CD14-positive monocyte (primary cell): ENCODE measurements around the gene PLA2G12A. TPM values are rescaled to one million over a fixed set of nuclear protein-coding genes. Genes with fewer than 3 reads are reported as not detected.

Experiments used
- DNase-seq, 3 donors: peaks; one replicate each; pipeline ENCODE4 v3.0.0-alpha.2; 2011 to 2022
- H2AFZ ChIP-seq: 2 replicates; pipeline ENCODE4 v1.6.0; 2012; ENCODE audit warnings: mild to moderate bottlenecking, low read depth, low read length, inconsistent platforms; ENCODE audit not compliant: insufficient read depth, poor library complexity, severe bottlenecking
- H3K27ac ChIP-seq, 2 donors: 1 replicate in 1 of 2; 2 replicates in 1 of 2; pipeline ENCODE4 v1.5.1; 2012 to 2013; ENCODE audit warnings: low read length in 2 of 2, control low read depth in 1 of 2, inconsistent platforms in 1 of 2, low read depth in 1 of 2, mild to moderate bottlenecking in 1 of 2
- H3K27me3 ChIP-seq, 2 donors: one replicate each; pipeline versions ENCODE4 v1.6.0 to v1.6.1; 2011 to 2013; ENCODE audit warnings: low read length in 2 of 2; ENCODE audit not compliant: control insufficient read depth in 2 of 2, insufficient read depth in 2 of 2
- H3K36me3 ChIP-seq, 2 donors: replicated peaks in 1 of 2; 1 replicate in 1 of 2; 2 replicates in 1 of 2; pipeline versions ENCODE4 v1.5.1 to v1.6.1; 2012 to 2013; ENCODE audit warnings: low read length in 2 of 2, control low read depth in 1 of 2, inconsistent platforms in 1 of 2, mild to moderate bottlenecking in 1 of 2; ENCODE audit not compliant: insufficient read depth in 2 of 2, control insufficient read depth in 1 of 2
- H3K4me1 ChIP-seq, 2 donors: 1 replicate in 1 of 2; 2 replicates in 1 of 2; pipeline versions ENCODE4 v1.5.1 to v1.6.1; 2012 to 2013; ENCODE audit warnings: low read length in 2 of 2, control low read depth in 1 of 2, inconsistent platforms in 1 of 2, mild to moderate bottlenecking in 1 of 2, moderate library complexity in 1 of 2; ENCODE audit not compliant: insufficient read depth in 2 of 2, control insufficient read depth in 1 of 2
- H3K4me2 ChIP-seq: replicated peaks from 2 replicates; pipeline ENCODE3; 2012; ENCODE audit warnings: low read length, moderate library complexity, mild to moderate bottlenecking; ENCODE audit not compliant: poor library complexity, severe bottlenecking; ENCODE audit errors: extremely low read depth
- H3K4me3 ChIP-seq, 3 experiments: fragments of 200-600 bp in 1 of 3; sonication (generic) in 1 of 3; replicated peaks in 1 of 3; 1 replicate in 2 of 3; 2 replicates in 1 of 3; pipeline ENCODE4 v1.5.1; 2011 to 2013; ENCODE audit warnings: low read length in 3 of 3, mild to moderate bottlenecking in 3 of 3, control low read depth in 2 of 3, low read depth in 2 of 3, inconsistent platforms in 1 of 3, moderate library complexity in 1 of 3
- H3K79me2 ChIP-seq: 2 replicates; pipeline ENCODE4 v1.6.0; 2012; ENCODE audit warnings: mild to moderate bottlenecking, control low read depth, inconsistent platforms, low read length, moderate library complexity; ENCODE audit not compliant: insufficient read depth
- H3K9ac ChIP-seq: 2 replicates; pipeline ENCODE4 v1.6.0; 2017; ENCODE audit warnings: low read length, mild to moderate bottlenecking; ENCODE audit not compliant: insufficient read depth, poor library complexity, severe bottlenecking
- H3K9me3 ChIP-seq, 2 donors: replicated peaks in 1 of 2; 1 replicate in 1 of 2; 2 replicates in 1 of 2; pipeline versions ENCODE4 v1.5.1 to v1.6.1; 2012 to 2013; ENCODE audit warnings: low read length in 2 of 2, control low read depth in 1 of 2; ENCODE audit not compliant: control insufficient read depth in 1 of 2, insufficient read depth in 1 of 2
- H4K20me1 ChIP-seq: 2 replicates; pipeline ENCODE4 v1.6.0; 2012; ENCODE audit warnings: mild to moderate bottlenecking, low read length, control low read depth, moderate library complexity; ENCODE audit not compliant: insufficient read depth
- H3K27ac Mint-ChIP-seq, 7 donors: one replicate each; pipeline ENCODE4 v1.8.0; 2020; ENCODE audit warnings: mild to moderate bottlenecking in 7 of 7, mixed read lengths in 7 of 7, moderate library complexity in 6 of 7, inconsistent platforms in 2 of 7
- H3K27me3 Mint-ChIP-seq, 3 donors: one replicate each; pipeline ENCODE4 v1.8.0; 2021 to 2022; ENCODE audit warnings: low read depth in 3 of 3, mild to moderate bottlenecking in 3 of 3, mixed read lengths in 3 of 3, moderate library complexity in 3 of 3, inconsistent platforms in 1 of 3
- H3K36me3 Mint-ChIP-seq, 2 donors: one replicate each; pipeline ENCODE4 v1.8.0; 2020; ENCODE audit warnings: mixed read lengths in 2 of 2, inconsistent platforms in 1 of 2, mild to moderate bottlenecking in 1 of 2
- H3K4me1 Mint-ChIP-seq: one replicate; pipeline ENCODE4 v1.8.0; 2020; ENCODE audit warnings: mild to moderate bottlenecking, mixed read lengths
- H3K4me3 Mint-ChIP-seq, 2 donors: one replicate each; pipeline ENCODE4 v1.8.0; 2020; ENCODE audit warnings: mild to moderate bottlenecking in 2 of 2, mixed read lengths in 2 of 2, moderate library complexity in 1 of 2
- H3K9me3 Mint-ChIP-seq, 7 donors: one replicate each; pipeline ENCODE4 v1.8.0; 2020 to 2022; ENCODE audit warnings: mixed read lengths in 7 of 7, mild to moderate bottlenecking in 6 of 7, moderate library complexity in 6 of 7, inconsistent platforms in 2 of 7
- WGBS: methylation state at CpG from one replicate; pipeline ENCODE4 v1.1.5; 2013; ENCODE audit warnings: missing lambda C conversion rate; ENCODE audit not compliant: insufficient coverage; 5-methylcytosine and 5-hydroxymethylcytosine counted together
- intact Hi-C, 2 donors: fragments of 100-400 bp; cut with micrococcal nuclease; formaldehyde crosslinking; loops; one replicate each; pipeline versions ENCODE4 v1.15.0 to v1.15.1; 2023
- polyA plus RNA-seq, 3 donors: library from polyadenylated mRNA; depleted of rRNA in 1 of 3; unstranded in 2 of 3; stranded (reverse) in 1 of 3; fragments of 300-500 nt in 2 of 3; fragments of >200 nt in 1 of 3; fragmentation: Illumina TruSeq in 2 of 3; gene quantifications; 1 replicate in 2 of 3; 2 replicates in 1 of 3; pipeline ENCODE4 v1.2.3, GENCODE V29; 2012 to 2021
- TF ChIP-seq, protein P1 (sequence below): fragments of 200-600 bp; IDR thresholded peaks from one replicate; pipeline ENCODE4 v1.8.0; 2022; ENCODE audit warnings: antibody characterized with exemption, mild to moderate bottlenecking

PLA2G12A gene
- polyA plus RNA-seq, 3 donors = 1.8 to 16.2 (median 15.1) TPM

- H3K4me1 Mint-ChIP-seq = no peaks in the 10 kb centered on the region
- TF ChIP-seq, protein P1, sequence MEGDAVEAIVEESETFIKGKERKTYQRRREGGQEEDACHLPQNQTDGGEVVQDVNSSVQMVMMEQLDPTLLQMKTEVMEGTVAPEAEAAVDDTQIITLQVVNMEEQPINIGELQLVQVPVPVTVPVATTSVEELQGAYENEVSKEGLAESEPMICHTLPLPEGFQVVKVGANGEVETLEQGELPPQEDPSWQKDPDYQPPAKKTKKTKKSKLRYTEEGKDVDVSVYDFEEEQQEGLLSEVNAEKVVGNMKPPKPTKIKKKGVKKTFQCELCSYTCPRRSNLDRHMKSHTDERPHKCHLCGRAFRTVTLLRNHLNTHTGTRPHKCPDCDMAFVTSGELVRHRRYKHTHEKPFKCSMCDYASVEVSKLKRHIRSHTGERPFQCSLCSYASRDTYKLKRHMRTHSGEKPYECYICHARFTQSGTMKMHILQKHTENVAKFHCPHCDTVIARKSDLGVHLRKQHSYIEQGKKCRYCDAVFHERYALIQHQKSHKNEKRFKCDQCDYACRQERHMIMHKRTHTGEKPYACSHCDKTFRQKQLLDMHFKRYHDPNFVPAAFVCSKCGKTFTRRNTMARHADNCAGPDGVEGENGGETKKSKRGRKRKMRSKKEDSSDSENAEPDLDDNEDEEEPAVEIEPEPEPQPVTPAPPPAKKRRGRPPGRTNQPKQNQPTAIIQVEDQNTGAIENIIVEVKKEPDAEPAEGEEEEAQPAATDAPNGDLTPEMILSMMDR = no peak
- no peaks in the 10 kb centered on the region for H3K9me3 ChIP-seq
- H3K27ac ChIP-seq = no peak overlapping the region
- WGBS = no CpG with 5 or more reads among the region's 1 CpG
- no peaks in the 10 kb centered on the region for H3K79me2 ChIP-seq
- no peaks in the 10 kb centered on the region for H3K36me3 Mint-ChIP-seq
- no peaks in the 10 kb centered on the region for H4K20me1 ChIP-seq
- intact Hi-C loops = no loop called here
- DNase-seq = no peak
- H3K4me3 Mint-ChIP-seq = no peak overlapping the region
- H3K4me2 ChIP-seq = no peak overlapping the region
- H3K27ac Mint-ChIP-seq = no peak overlapping the region
- H3K36me3 ChIP-seq = no peaks in the 10 kb centered on the region
- H3K27me3 Mint-ChIP-seq = peaks cover 0 to 7% (median 0%) of the 10 kb centered on the region in 3 donors
- no peak overlapping the region for H3K4me3 ChIP-seq
- H3K9me3 Mint-ChIP-seq = no peaks in the 10 kb centered on the region
- no peaks in the 10 kb centered on the region for H3K4me1 ChIP-seq
- no peaks in the 10 kb centered on the region for H3K27me3 ChIP-seq
- no peak overlapping the region for H3K9ac ChIP-seq
- H2AFZ ChIP-seq = no peak overlapping the region
Measured at GRCh38 chr4:109748114-109748513, 18.2 kb upstream of the PLA2G12A start.

DNA sequence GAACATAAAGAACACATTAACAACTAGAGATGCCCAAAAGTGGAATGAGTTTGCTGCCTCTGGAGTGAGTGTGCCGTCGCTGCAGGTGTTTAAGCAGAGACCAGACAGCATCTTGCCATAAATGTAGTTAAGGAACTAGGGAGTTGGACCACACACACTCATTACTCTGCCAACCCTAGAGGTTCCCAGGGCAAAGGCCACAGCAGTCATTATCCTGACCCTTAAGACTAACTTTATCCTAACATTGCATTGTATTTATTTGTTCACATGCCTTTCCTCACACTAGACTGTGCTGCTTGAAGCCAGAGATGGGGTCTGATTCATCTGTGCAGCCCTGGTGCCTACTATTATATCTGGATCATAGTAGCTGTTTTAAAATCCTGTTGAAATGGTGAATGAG lies 16.9 kb upstream of the PLA2G12A start:
- H3K36me3 Mint-ChIP-seq = no peaks in the 10 kb centered on the region
- H3K9ac ChIP-seq = no peak overlapping the region
- no peak for DNase-seq
- WGBS = no CpG with 5 or more reads among the region's 2 CpGs
- H4K20me1 ChIP-seq = no peaks in the 10 kb centered on the region
- H3K4me3 Mint-ChIP-seq = no peak overlapping the region
- TF ChIP-seq, protein P1 = no peak
- no peaks in the 10 kb centered on the region for H3K79me2 ChIP-seq
- no peak overlapping the region for H3K27ac ChIP-seq
- H3K27me3 ChIP-seq = no peaks in the 10 kb centered on the region
- H3K36me3 ChIP-seq = no peaks in the 10 kb centered on the region
- H3K27me3 Mint-ChIP-seq = peaks cover 0 to 10% (median 1%) of the 10 kb centered on the region in 3 donors
- no peaks in the 10 kb centered on the region for H3K9me3 ChIP-seq
- intact Hi-C loops = no loop called here
- no peaks in the 10 kb centered on the region for H3K4me1 ChIP-seq
- H2AFZ ChIP-seq = no peak overlapping the region
- no peak overlapping the region for H3K4me2 ChIP-seq
- H3K4me3 ChIP-seq = no peak overlapping the region
- no peak overlapping the region for H3K27ac Mint-ChIP-seq
- H3K9me3 Mint-ChIP-seq = no peaks in the 10 kb centered on the region
- H3K4me1 Mint-ChIP-seq = no peaks in the 10 kb centered on the region
